Measurements from ENCODE around the gene CASP1.

Gene CASP1

DNA sequence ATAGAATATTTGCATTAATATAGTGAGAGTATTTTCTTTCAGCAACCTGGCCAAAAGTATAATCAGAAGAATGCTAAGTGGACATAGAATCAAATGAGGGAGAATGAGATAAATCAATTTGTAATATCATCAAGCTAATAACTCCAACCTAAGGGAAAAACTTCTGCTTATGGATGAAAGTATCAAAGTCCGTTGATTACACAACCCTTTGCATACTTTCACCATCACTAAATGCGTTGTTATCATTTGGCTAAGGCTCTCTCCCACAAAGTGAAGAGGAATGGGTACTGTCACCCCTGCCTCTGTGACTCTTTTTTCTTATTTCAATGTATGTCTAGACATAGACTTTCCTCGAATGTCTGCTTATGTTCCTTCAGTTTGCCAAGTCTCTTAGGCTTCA is 50.1 kb downstream of the CASP1 start:
- no peak for DNase-seq (ENCODE audit: low read depth)

DNA sequence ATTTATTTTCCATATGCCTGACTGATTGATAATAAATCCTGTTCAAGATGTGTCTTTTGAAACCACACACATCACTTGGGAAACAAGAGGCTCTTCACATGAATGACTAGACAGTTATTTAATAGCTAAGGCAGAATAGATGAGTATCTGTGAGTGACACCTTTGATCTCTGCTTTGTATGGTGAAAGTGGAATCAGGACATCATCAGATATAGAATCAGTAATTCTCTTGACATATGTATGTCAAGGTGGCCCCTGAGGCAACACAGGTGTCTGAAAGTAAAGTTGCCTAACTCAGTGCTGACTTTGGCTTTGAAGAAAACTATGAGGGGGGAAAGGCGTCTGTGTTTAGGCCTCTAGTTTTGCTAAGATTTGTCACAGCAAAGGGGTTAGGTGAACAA is 55.1 kb downstream of the CASP1 start:
- no peak for DNase-seq (ENCODE audit: low read depth)

All from iris pigment epithelial cell (primary cell).